Stimulated activated CD8-positive, alpha-beta memory T cell treated with anti-CD3 and anti-CD28 coated beads, Interleukin-7, amount 100 ng/mL, for 1 hour (primary cell): Measurements from ENCODE around the gene FHOD1.

ENCODE experiments used
- DNase-seq, 2 donors: peaks; one replicate each; pipeline ENCODE4 v3.0.0-alpha.2; 2020; ENCODE audit warnings: low read depth in 2 of 2

The FHOD1 gene

GRCh38 chr16:67277294-67277998, 30.2 kb upstream of the FHOD1 start:
- DNase-seq = no peak

GRCh38 chr16:67275321-67275720, 28.0 kb upstream of the FHOD1 start:
- DNase-seq = no peak

GRCh38 chr16:67271446-67271845, 24.2 kb upstream of the FHOD1 start:
- DNase-seq = no peak

- DNase-seq = no peak
Observed at GRCh38 chr16:67270931-67271338, 23.7 kb upstream of the FHOD1 start.

- DNase-seq = no peak
Observed at GRCh38 chr16:67269766-67270165, 22.5 kb upstream of the FHOD1 start.

- DNase-seq = no peak
Observed at GRCh38 chr16:67268136-67268579, 20.9 kb upstream of the FHOD1 start.

GRCh38 chr16:67265834-67266233, 18.6 kb upstream of the FHOD1 start:
- no peak for DNase-seq

- no peak for DNase-seq
Observed at GRCh38 chr16:67264866-67265265, 17.6 kb upstream of the FHOD1 start.

- DNase-seq = no peak
Observed at GRCh38 chr16:67264277-67264676, 17.0 kb upstream of the FHOD1 start.

- no peak for DNase-seq
Observed at GRCh38 chr16:67263201-67263600, 15.9 kb upstream of the FHOD1 start.

- DNase-seq = no peak
Observed at GRCh38 chr16:67260426-67261063, 13.3 kb upstream of the FHOD1 start.

- no peak for DNase-seq
Observed at GRCh38 chr16:67259705-67260104, 12.4 kb upstream of the FHOD1 start.

GRCh38 chr16:67258161-67258835, 11.0 kb upstream of the FHOD1 start:
- no peak for DNase-seq

GRCh38 chr16:67257486-67258160, 10.3 kb upstream of the FHOD1 start:
- no peak for DNase-seq

- no peak for DNase-seq
Observed at GRCh38 chr16:67256701-67257230, 9.5 kb upstream of the FHOD1 start.

GRCh38 chr16:67255553-67256221, 8.4 kb upstream of the FHOD1 start:
- no peak for DNase-seq

- no peak for DNase-seq
Observed at GRCh38 chr16:67254801-67255552, 7.7 kb upstream of the FHOD1 start.

- no peak for DNase-seq
Observed at GRCh38 chr16:67252609-67253497, 5.6 kb upstream of the FHOD1 start.

- no peak for DNase-seq
Observed at GRCh38 chr16:67250045-67250327, 2.7 kb upstream of the FHOD1 start.
